HepG2 (cell line): ENCODE results near the gene PLSCR2. TPM values are rescaled to one million over a fixed set of nuclear protein-coding genes. Genes with fewer than 3 reads are reported as not detected.

Experiments used
- ATAC-seq: fragments of 200-7000 bp; cut with Tn5 transposase; 3 replicates; pipeline ENCODE4 v1.9.1; 2020; ENCODE audit warnings: mild to moderate bottlenecking, moderate library complexity
- BruUV-seq: library from RNA; stranded (reverse); fragments of 400-500 nt; replicated peaks from 2 replicates; lab custom pipeline; 2021; lab: Mats Ljungman, UMichigan
- CTCF ChIA-PET: fragments of 300-600 bp; formaldehyde crosslinking; extraction: SDS; loops from one replicate; lab custom pipeline; 2021; ENCODE audit warnings: low total read pairs, inconsistent platforms, low intra/inter-chr PET ratio; lab: Yijun Ruan, JAX
- POLR2A ChIA-PET: fragments of 350-600 bp; sonication (Branson Sonifier 250); formaldehyde crosslinking; loops from one replicate; lab custom pipeline; 2020; ENCODE audit warnings: antibody characterized with exemption, inconsistent platforms; lab: Yijun Ruan, JAX
- DNase-seq: peaks from one replicate; pipeline ENCODE4 v3.0.0-alpha.2; 2015; ENCODE audit warnings: low spot score
- FAIRE-seq: peaks from 3 replicates; lab custom pipeline; 2011; peaks lifted over from hg19 to GRCh38; lab: Jason Lieb, UNC
- H2AFZ ChIP-seq: one replicate; pipeline ENCODE4 v1.6.1; 2011; ENCODE audit warnings: low read length, inconsistent platforms
- H3K27ac ChIP-seq: fragments of 300-600 bp; 3 replicates; pipeline ENCODE4 v1.8.0; 2011; ENCODE audit warnings: mixed run types, mild to moderate bottlenecking, mixed read lengths, low read length, inconsistent platforms; ENCODE audit not compliant: insufficient read depth; ENCODE audit errors: extremely low read length
- H3K27me3 ChIP-seq, 2 experiments: fragments of 200-600 bp in 1 of 2; 2 replicates in 1 of 2; 3 replicates in 1 of 2; pipeline versions ENCODE4 v1.6.0 to v1.8.0; 2011; ENCODE audit warnings: low read length in 2 of 2, mild to moderate bottlenecking in 2 of 2, moderate library complexity in 2 of 2, inconsistent platforms in 1 of 2; ENCODE audit not compliant: insufficient read depth in 2 of 2, control insufficient read depth in 1 of 2
- H3K36me3 ChIP-seq, 2 experiments: fragments of 200-600 bp in 1 of 2; replicated peaks in 1 of 2; 2 replicates in 1 of 2; 3 replicates in 1 of 2; pipeline versions ENCODE4 v1.5.1 to v1.8.0; 2011; ENCODE audit warnings: low read length in 2 of 2, inconsistent platforms in 1 of 2; ENCODE audit not compliant: insufficient read depth in 2 of 2, control insufficient read depth in 1 of 2
- H3K4me1 ChIP-seq: 2 replicates; pipeline ENCODE4 v1.5.1; 2012; ENCODE audit warnings: low read length, inconsistent platforms; ENCODE audit not compliant: insufficient read depth
- H3K4me2 ChIP-seq: 2 replicates; pipeline ENCODE4 v1.6.0; 2011; ENCODE audit warnings: low read depth, low read length, inconsistent platforms
- H3K4me3 ChIP-seq, 3 experiments: fragments of 200-600 bp in 1 of 3; sonication (generic), shearing (Covaris generic) in 1 of 3; replicated peaks in 1 of 3; 2 replicates each; pipeline ENCODE4 v1.5.1; 2011 to 2016; ENCODE audit warnings: low read length in 3 of 3, inconsistent platforms in 2 of 3, low read depth in 2 of 3, mild to moderate bottlenecking in 2 of 3, control low read depth in 1 of 3, mixed read lengths in 1 of 3; ENCODE audit not compliant: insufficient read depth in 1 of 3
- H3K79me2 ChIP-seq: one replicate; pipeline ENCODE4 v1.6.1; 2011; ENCODE audit warnings: low read length, inconsistent platforms; ENCODE audit not compliant: insufficient read depth
- H3K9ac ChIP-seq: 2 replicates; pipeline ENCODE4 v1.6.0; 2011; ENCODE audit warnings: mild to moderate bottlenecking, low read depth, low read length, inconsistent platforms; ENCODE audit not compliant: insufficient read depth
- H3K9me3 ChIP-seq: 2 replicates; pipeline ENCODE4 v1.5.1; 2012; ENCODE audit warnings: mild to moderate bottlenecking, low read length
- H4K20me1 ChIP-seq: 2 replicates; pipeline ENCODE4 v1.6.0; 2011; ENCODE audit warnings: inconsistent platforms, mild to moderate bottlenecking, low read length, moderate library complexity; ENCODE audit not compliant: insufficient read depth
- NFKB2 ChIP-seq: sonication (generic); formaldehyde crosslinking; IDR thresholded peaks from 2 replicates; pipeline ENCODE4 v1.4.0; 2020; ENCODE audit warnings: missing genetic modification reagents, borderline replicate concordance
- PITX1 ChIP-seq: sonication (generic); formaldehyde crosslinking; IDR thresholded peaks from 2 replicates; pipeline ENCODE4 v1.5.1; 2020; ENCODE audit warnings: mild to moderate bottlenecking, missing genetic modification reagents
- SAP130 ChIP-seq: IDR thresholded peaks from 2 replicates; pipeline ENCODE4 v1.6.1; 2016; ENCODE audit warnings: low read depth
- ZBTB14 ChIP-seq: sonication (generic); formaldehyde crosslinking; IDR thresholded peaks from 2 replicates; pipeline ENCODE4 v1.4.0; 2020; ENCODE audit warnings: missing genetic modification reagents
- ZNF513 ChIP-seq: sonication (generic); formaldehyde crosslinking; conservative IDR thresholded peaks from 2 replicates; pipeline ENCODE4 v1.5.0; 2020; ENCODE audit warnings: missing genetic modification reagents
- WGBS: methylation state at CpG from one replicate; pipeline ENCODE4 v1.1.6; 2017; ENCODE audit warnings: low lambda C conversion rate; 5-methylcytosine and 5-hydroxymethylcytosine counted together
- in situ Hi-C: cut with HindIII; loops from 2 replicates; pipeline ENCODE4 v1.10.0; 2017; ENCODE audit warnings: low pct_unique_long_range_greater_than_20kb; ENCODE audit not compliant: extremely low pct_ligation_motif_present
- intact Hi-C: fragments of 100-400 bp; cut with micrococcal nuclease; formaldehyde crosslinking; loops from one replicate; pipeline ENCODE4 v1.10.0; 2022; ENCODE audit not compliant: unreplicated experiment
- polyA plus RNA-seq, 8 experiments: library from polyadenylated mRNA; depleted of rRNA in 3 of 8; stranded (reverse) in 7 of 8; unstranded in 1 of 8; fragments of >200 nt; fragmentation: Illumina TruSeq in 4 of 8; extraction: Trizol in 4 of 8; gene quantifications; 2 replicates each; pipeline versions ENCODE4 v1.2.1 to v1.2.3, GENCODE V29; 2011 to 2016; ENCODE audit warnings: low read depth in 4 of 8, missing spikeins in 1 of 8, mixed read lengths in 1 of 8; ENCODE audit not compliant: insufficient read depth in 1 of 8
- total RNA-seq, 5 experiments: library from RNA; depleted of rRNA; stranded (reverse); fragments of >200 nt; fragmentation: Illumina TruSeq; extraction: Trizol; gene quantifications; 2 replicates each; pipeline ENCODE4 v1.2.3, GENCODE V29; 2016; ENCODE audit warnings: low read depth in 1 of 5

PLSCR2 gene
- total and polyA plus RNA-seq, 2 of the 13 experiments (the other 11 are each of a cell fraction or from before 2014, with no cell fraction given) = not detected

GRCh38 chr3:146507331-146508120 lies 38.2 kb upstream of the PLSCR2 start:
- in situ Hi-C loops = no loop called here
- H3K4me3 ChIP-seq = no peak overlapping the region
- no peak overlapping the region for H3K4me2 ChIP-seq
- H3K4me1 ChIP-seq = peaks cover 22% of the 10 kb centered on the region
- no peaks in the 10 kb centered on the region for H4K20me1 ChIP-seq
- no peak for TF ChIP-seq PITX1 (CRISPR knock-in tag)
- TF ChIP-seq SAP130 (CRISPR knock-in tag) = no peak
- no peaks in the 10 kb centered on the region for H3K9me3 ChIP-seq
- ChIA-PET CTCF (no interaction called here), POLR2A (no interaction called here)
- no peak for ATAC-seq
- intact Hi-C loops = no loop called here
- no peaks in the 10 kb centered on the region for H3K79me2 ChIP-seq
- H3K36me3 ChIP-seq = no peaks in the 10 kb centered on the region
- no peak for FAIRE-seq
- BruUV-seq = no TSS peak
- H3K9ac ChIP-seq = no peak overlapping the region
- no peak overlapping the region for H2AFZ ChIP-seq
- H3K27ac ChIP-seq = no peak overlapping the region
- H3K27me3 ChIP-seq = no peaks in the 10 kb centered on the region
- DNase-seq = no peak
- WGBS = 93% methylated on average over 1 of the region's 1 CpG

GRCh38 chr3:146505516-146505915 lies 36.2 kb upstream of the PLSCR2 start:
- Histone ChIP-seq H3K4me3 (no peak overlapping the region), H3K36me3 (no peaks in the 10 kb centered on the region), H3K27ac (no peak overlapping the region), H2AFZ (no peak overlapping the region), H4K20me1 (no peaks in the 10 kb centered on the region), H3K9me3 (no peaks in the 10 kb centered on the region), H3K79me2 (no peaks in the 10 kb centered on the region), H3K27me3 (no peaks in the 10 kb centered on the region), H3K4me1 (peaks cover 11% of the 10 kb centered on the region), H3K4me2 (no peak overlapping the region), H3K9ac (no peak overlapping the region)
- POLR2A ChIA-PET = no interaction called here
- CTCF ChIA-PET = no interaction called here
- FAIRE-seq = no peak
- intact Hi-C loops = no loop called here
- no TSS peak for BruUV-seq
- ATAC-seq = no peak
- no peak for DNase-seq
- TF ChIP-seq ZBTB14 (CRISPR knock-in tag) = no peak
- no peak for TF ChIP-seq NFKB2 (CRISPR knock-in tag)
- TF ChIP-seq ZNF513 (CRISPR knock-in tag) = no peak
- in situ Hi-C loops = no loop called here
- WGBS = 73% methylated on average over 1 of the region's 1 CpG
